ENCODE measurements around the gene SUCO. TPM values are rescaled to one million over a fixed set of nuclear protein-coding genes. Genes with fewer than 3 reads are reported as not detected.

Gene SUCO
- polyA plus RNA-seq, 1 donor (not counting 4 experiments of a cell fraction or from before 2014, with no cell fraction given), result 13.8 TPM

- Histone ChIP-seq H3K27me3 (ENCODE audit: control insufficient read depth, extremely low read depth, insufficient read depth, low read length) (no peaks in the 10 kb centered on the region), H4K20me1 (ENCODE audit: control insufficient read depth, extremely low read depth, insufficient read depth, low read length) (no peaks in the 10 kb centered on the region), H3K27ac (ENCODE audit: control insufficient read depth, insufficient read depth, low read length) (no peak overlapping the region), H3K79me2 (ENCODE audit: control insufficient read depth, insufficient read depth, low read length) (no peaks in the 10 kb centered on the region), H3K4me2 (ENCODE audit: control insufficient read depth, extremely low read depth, insufficient read depth, low read depth, low read length) (no peak overlapping the region), H3K9ac (ENCODE audit: control insufficient read depth, extremely low read depth, insufficient read depth, low read length) (no peak overlapping the region), H3K36me3 (ENCODE audit: control insufficient read depth in 2 of 2, extremely low read depth in 1 of 2, insufficient read depth in 2 of 2, low read length in 2 of 2) (peaks cover 5 to 13% of the 10 kb centered on the region in 2 experiments), H2AFZ (ENCODE audit: control insufficient read depth, low read length) (no peak overlapping the region), H3K9me1 (ENCODE audit: control insufficient read depth, extremely low read depth, insufficient read depth, low read length) (no peaks in the 10 kb centered on the region), H3K4me1 (ENCODE audit: control insufficient read depth, extremely low read depth, insufficient read depth, low read length) (no peaks in the 10 kb centered on the region), H3K9me3 (ENCODE audit: control insufficient read depth, low read depth, low read length) (no peaks in the 10 kb centered on the region), H3K4me3 (ENCODE audit: control insufficient read depth in 2 of 3, extremely low read depth in 1 of 3, insufficient read depth in 2 of 3, low read depth in 1 of 3, low read length in 3 of 3) (no peak overlapping the region)
- dilution Hi-C loops (cut with MboI; ENCODE audit: extremely low pct_ligation_motif_present, low sequenced_read_pairs), result no loop called here
- DNase-seq (ENCODE audit: low read depth, low spot score), result no peak
- TF ChIP-seq, protein P1, sequence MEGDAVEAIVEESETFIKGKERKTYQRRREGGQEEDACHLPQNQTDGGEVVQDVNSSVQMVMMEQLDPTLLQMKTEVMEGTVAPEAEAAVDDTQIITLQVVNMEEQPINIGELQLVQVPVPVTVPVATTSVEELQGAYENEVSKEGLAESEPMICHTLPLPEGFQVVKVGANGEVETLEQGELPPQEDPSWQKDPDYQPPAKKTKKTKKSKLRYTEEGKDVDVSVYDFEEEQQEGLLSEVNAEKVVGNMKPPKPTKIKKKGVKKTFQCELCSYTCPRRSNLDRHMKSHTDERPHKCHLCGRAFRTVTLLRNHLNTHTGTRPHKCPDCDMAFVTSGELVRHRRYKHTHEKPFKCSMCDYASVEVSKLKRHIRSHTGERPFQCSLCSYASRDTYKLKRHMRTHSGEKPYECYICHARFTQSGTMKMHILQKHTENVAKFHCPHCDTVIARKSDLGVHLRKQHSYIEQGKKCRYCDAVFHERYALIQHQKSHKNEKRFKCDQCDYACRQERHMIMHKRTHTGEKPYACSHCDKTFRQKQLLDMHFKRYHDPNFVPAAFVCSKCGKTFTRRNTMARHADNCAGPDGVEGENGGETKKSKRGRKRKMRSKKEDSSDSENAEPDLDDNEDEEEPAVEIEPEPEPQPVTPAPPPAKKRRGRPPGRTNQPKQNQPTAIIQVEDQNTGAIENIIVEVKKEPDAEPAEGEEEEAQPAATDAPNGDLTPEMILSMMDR (optimal IDR thresholded peaks at IDR 0.05 in 1 of 3, IDR thresholded peaks at IDR 0.05 in 1 of 3, conservative IDR thresholded peaks at IDR 0.05 in 1 of 3; ENCODE audit: extremely low read depth in 1 of 3, insufficient read depth in 2 of 3, low read length in 3 of 3), result no peak
- TF ChIP-seq EZH2 (IDR thresholded peaks at IDR 0.05; ENCODE audit: low read length), result no peak
- FAIRE-seq, result no peak
Observed at GRCh38 chr1:172561252-172561651, 28.3 kb downstream of the SUCO start.

GRCh38 chr1:172566196-172566997, 33.4 kb downstream of the SUCO start:
- Histone ChIP-seq H3K27me3 (ENCODE audit: control insufficient read depth, extremely low read depth, insufficient read depth, low read length) (no peaks in the 10 kb centered on the region), H2AFZ (ENCODE audit: control insufficient read depth, low read length) (no peak overlapping the region), H3K4me3 (ENCODE audit: control insufficient read depth in 2 of 3, extremely low read depth in 1 of 3, insufficient read depth in 2 of 3, low read depth in 1 of 3, low read length in 3 of 3) (no peak overlapping the region), H3K4me1 (ENCODE audit: control insufficient read depth, extremely low read depth, insufficient read depth, low read length) (no peaks in the 10 kb centered on the region), H3K27ac (ENCODE audit: control insufficient read depth, insufficient read depth, low read length) (no peak overlapping the region), H3K9me1 (ENCODE audit: control insufficient read depth, extremely low read depth, insufficient read depth, low read length) (no peaks in the 10 kb centered on the region), H3K79me2 (ENCODE audit: control insufficient read depth, insufficient read depth, low read length) (no peaks in the 10 kb centered on the region), H3K36me3 (ENCODE audit: control insufficient read depth in 2 of 2, extremely low read depth in 1 of 2, insufficient read depth in 2 of 2, low read length in 2 of 2) (peaks cover 3 to 9% of the 10 kb centered on the region in 2 experiments), H3K9me3 (ENCODE audit: control insufficient read depth, low read depth, low read length) (no peaks in the 10 kb centered on the region), H3K9ac (ENCODE audit: control insufficient read depth, extremely low read depth, insufficient read depth, low read length) (no peak overlapping the region), H3K4me2 (ENCODE audit: control insufficient read depth, extremely low read depth, insufficient read depth, low read depth, low read length) (no peak overlapping the region), H4K20me1 (ENCODE audit: control insufficient read depth, extremely low read depth, insufficient read depth, low read length) (no peaks in the 10 kb centered on the region)
- no peak for TF ChIP-seq EZH2 (IDR thresholded peaks at IDR 0.05; ENCODE audit: low read length)
- TF ChIP-seq, protein P1 (optimal IDR thresholded peaks at IDR 0.05 in 1 of 3, IDR thresholded peaks at IDR 0.05 in 1 of 3, conservative IDR thresholded peaks at IDR 0.05 in 1 of 3; ENCODE audit: extremely low read depth in 1 of 3, insufficient read depth in 2 of 3, low read length in 3 of 3), result no peak
- FAIRE-seq (no peak), DNase-seq (ENCODE audit: low read depth, low spot score) (no peak)
- dilution Hi-C loops (cut with MboI; ENCODE audit: extremely low pct_ligation_motif_present, low sequenced_read_pairs), result no loop called here

All from keratinocyte (primary cell).